ENCODE measurements around the gene MYO1B. TPM values are rescaled to one million over a fixed set of nuclear protein-coding genes. Genes with fewer than 3 reads are reported as not detected.

Gene MYO1B
- polyA plus RNA-seq, 1 donor from 2014 or later, result 72.2 TPM

GRCh38 chr2:191355170-191355758 lies 110.1 kb downstream of the MYO1B start:
- no peaks in the 10 kb centered on the region for H3K9me3 ChIP-seq (ENCODE audit: low read length)
- no peak overlapping the region for H3K27ac ChIP-seq (ENCODE audit: low read length)
- peaks cover 6% of the 10 kb centered on the region for H3K36me3 ChIP-seq (ENCODE audit: insufficient read depth, low read length)
- TF ChIP-seq MXI1 (conservative IDR thresholded peaks at IDR 0.05; ENCODE audit: poor library complexity, severe bottlenecking) (no peak), RAD21 (conservative IDR thresholded peaks at IDR 0.05) (no peak), EZH2 (IDR thresholded peaks at IDR 0.05; ENCODE audit: borderline replicate concordance, insufficient read depth, low read length, poor library complexity, severe bottlenecking) (no peak), POLR2AphosphoS5 (IDR thresholded peaks at IDR 0.05) (no peak), TAF1 (IDR thresholded peaks at IDR 0.05; ENCODE audit: low read depth) (no peak), EP300 (conservative IDR thresholded peaks at IDR 0.05; ENCODE audit: poor library complexity, severe bottlenecking) (no peak), SMC3 (conservative IDR thresholded peaks at IDR 0.05; ENCODE audit: poor library complexity) (no peak)
- TF ChIP-seq, protein P1, sequence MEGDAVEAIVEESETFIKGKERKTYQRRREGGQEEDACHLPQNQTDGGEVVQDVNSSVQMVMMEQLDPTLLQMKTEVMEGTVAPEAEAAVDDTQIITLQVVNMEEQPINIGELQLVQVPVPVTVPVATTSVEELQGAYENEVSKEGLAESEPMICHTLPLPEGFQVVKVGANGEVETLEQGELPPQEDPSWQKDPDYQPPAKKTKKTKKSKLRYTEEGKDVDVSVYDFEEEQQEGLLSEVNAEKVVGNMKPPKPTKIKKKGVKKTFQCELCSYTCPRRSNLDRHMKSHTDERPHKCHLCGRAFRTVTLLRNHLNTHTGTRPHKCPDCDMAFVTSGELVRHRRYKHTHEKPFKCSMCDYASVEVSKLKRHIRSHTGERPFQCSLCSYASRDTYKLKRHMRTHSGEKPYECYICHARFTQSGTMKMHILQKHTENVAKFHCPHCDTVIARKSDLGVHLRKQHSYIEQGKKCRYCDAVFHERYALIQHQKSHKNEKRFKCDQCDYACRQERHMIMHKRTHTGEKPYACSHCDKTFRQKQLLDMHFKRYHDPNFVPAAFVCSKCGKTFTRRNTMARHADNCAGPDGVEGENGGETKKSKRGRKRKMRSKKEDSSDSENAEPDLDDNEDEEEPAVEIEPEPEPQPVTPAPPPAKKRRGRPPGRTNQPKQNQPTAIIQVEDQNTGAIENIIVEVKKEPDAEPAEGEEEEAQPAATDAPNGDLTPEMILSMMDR (IDR thresholded peaks at IDR 0.05; ENCODE audit: poor library complexity, severe bottlenecking), result no peak
- TF ChIP-seq, protein P2, sequence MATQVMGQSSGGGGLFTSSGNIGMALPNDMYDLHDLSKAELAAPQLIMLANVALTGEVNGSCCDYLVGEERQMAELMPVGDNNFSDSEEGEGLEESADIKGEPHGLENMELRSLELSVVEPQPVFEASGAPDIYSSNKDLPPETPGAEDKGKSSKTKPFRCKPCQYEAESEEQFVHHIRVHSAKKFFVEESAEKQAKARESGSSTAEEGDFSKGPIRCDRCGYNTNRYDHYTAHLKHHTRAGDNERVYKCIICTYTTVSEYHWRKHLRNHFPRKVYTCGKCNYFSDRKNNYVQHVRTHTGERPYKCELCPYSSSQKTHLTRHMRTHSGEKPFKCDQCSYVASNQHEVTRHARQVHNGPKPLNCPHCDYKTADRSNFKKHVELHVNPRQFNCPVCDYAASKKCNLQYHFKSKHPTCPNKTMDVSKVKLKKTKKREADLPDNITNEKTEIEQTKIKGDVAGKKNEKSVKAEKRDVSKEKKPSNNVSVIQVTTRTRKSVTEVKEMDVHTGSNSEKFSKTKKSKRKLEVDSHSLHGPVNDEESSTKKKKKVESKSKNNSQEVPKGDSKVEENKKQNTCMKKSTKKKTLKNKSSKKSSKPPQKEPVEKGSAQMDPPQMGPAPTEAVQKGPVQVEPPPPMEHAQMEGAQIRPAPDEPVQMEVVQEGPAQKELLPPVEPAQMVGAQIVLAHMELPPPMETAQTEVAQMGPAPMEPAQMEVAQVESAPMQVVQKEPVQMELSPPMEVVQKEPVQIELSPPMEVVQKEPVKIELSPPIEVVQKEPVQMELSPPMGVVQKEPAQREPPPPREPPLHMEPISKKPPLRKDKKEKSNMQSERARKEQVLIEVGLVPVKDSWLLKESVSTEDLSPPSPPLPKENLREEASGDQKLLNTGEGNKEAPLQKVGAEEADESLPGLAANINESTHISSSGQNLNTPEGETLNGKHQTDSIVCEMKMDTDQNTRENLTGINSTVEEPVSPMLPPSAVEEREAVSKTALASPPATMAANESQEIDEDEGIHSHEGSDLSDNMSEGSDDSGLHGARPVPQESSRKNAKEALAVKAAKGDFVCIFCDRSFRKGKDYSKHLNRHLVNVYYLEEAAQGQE (IDR thresholded peaks at IDR 0.05; ENCODE audit: borderline replicate concordance), result no peak
- no peaks in the 10 kb centered on the region for H3K9me2 ChIP-seq (ENCODE audit: insufficient read depth, low read length)
- no peaks in the 10 kb centered on the region for H3F3A ChIP-seq (ENCODE audit: insufficient read depth, low read length, poor library complexity, severe bottlenecking)
- H3K9ac ChIP-seq (ENCODE audit: low read length), result no peak overlapping the region
- H3K4me2 ChIP-seq (ENCODE audit: low read length), result no peak overlapping the region
- H4K20me1 ChIP-seq (ENCODE audit: insufficient read depth), result no peaks in the 10 kb centered on the region
- H3K79me2 ChIP-seq (replicated peaks; ENCODE audit: insufficient read depth, low read length), result no peaks in the 10 kb centered on the region
- no peak overlapping the region for H2AFZ ChIP-seq (ENCODE audit: low read depth, low read length)
- no peak overlapping the region for H3K4me3 ChIP-seq (ENCODE audit: low read length)
- no peaks in the 10 kb centered on the region for H3K27me3 ChIP-seq (ENCODE audit: insufficient read depth, low read depth, low read length)

- Histone ChIP-seq H3K36me3 (ENCODE audit: insufficient read depth, low read length) (peaks cover 9% of the 10 kb centered on the region), H3K4me3 (ENCODE audit: low read length) (no peak overlapping the region), H3K4me2 (ENCODE audit: low read length) (no peak overlapping the region), H3K27ac (ENCODE audit: low read length) (no peak overlapping the region), H3K79me2 (replicated peaks; ENCODE audit: insufficient read depth, low read length) (no peaks in the 10 kb centered on the region), H3F3A (ENCODE audit: insufficient read depth, low read length, poor library complexity, severe bottlenecking) (no peaks in the 10 kb centered on the region), H3K9me2 (ENCODE audit: insufficient read depth, low read length) (no peaks in the 10 kb centered on the region), H3K9me3 (ENCODE audit: low read length) (no peaks in the 10 kb centered on the region), H4K20me1 (ENCODE audit: insufficient read depth) (no peaks in the 10 kb centered on the region), H2AFZ (ENCODE audit: low read depth, low read length) (no peak overlapping the region), H3K9ac (ENCODE audit: low read length) (no peak overlapping the region), H3K27me3 (ENCODE audit: insufficient read depth, low read depth, low read length) (no peaks in the 10 kb centered on the region)
- no peak for TF ChIP-seq EZH2 (IDR thresholded peaks at IDR 0.05; ENCODE audit: borderline replicate concordance, insufficient read depth, low read length, poor library complexity, severe bottlenecking)
Observed at GRCh38 chr2:191357678-191358077, 112.5 kb downstream of the MYO1B start.
